ENCODE results near the gene BRD7.

- TF ChIP-seq POLR2A (IDR thresholded peaks at IDR 0.05) (no peak), CTCF (IDR thresholded peaks at IDR 0.05) (no peak), POLR2AphosphoS5 (IDR thresholded peaks at IDR 0.05) (no peak)
Observed at GRCh38 chr16:50354082-50354481, 14.7 kb downstream of the BRD7 start.
